Umbilical cord (tissue), 2 donors: ENCODE data around the gene TRIM4. TPM values are rescaled to one million over a fixed set of nuclear protein-coding genes. Genes with fewer than 3 reads are reported as not detected.
"Not testable (repeated sequence)": the region's sequence is repeated elsewhere in the genome, so short reads cannot be mapped to it uniquely, and the experiment has no call there.

Experiments used
- DNase-seq: peaks from one replicate; pipeline ENCODE4 v3.0.0-alpha.2; 2015; ENCODE audit warnings: low spot score
- total RNA-seq: library from RNA; depleted of rRNA; stranded (reverse); fragments of >200 nt; gene quantifications from one replicate; pipeline ENCODE4 v1.2.3, GENCODE V29; 2014; ENCODE audit warnings: low replicate concordance; ENCODE audit not compliant: insufficient read depth

Gene TRIM4
- total RNA-seq, 1 donor from 2014 or later, result 24.6 TPM

DNA sequence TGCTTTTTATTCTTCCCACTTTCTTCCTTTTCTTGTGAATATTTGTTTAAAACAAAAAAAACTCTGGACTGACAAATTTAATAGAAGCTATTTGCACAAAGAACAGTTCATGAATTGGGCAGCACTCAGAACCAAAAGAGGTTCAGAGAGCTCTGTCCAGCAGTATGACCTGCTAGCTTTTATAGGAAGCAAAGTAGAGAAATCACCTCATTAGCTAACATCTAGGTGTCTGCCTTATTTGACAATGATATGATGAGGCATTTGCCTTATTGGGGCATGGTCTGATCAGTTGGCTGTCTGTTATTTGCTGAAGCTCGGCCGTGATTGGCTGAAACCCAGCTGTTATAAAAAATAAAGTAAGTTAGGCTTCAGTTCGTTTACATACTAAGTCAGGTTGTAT lies 819 bp upstream of the TRIM4 start:
- no peak for DNase-seq

DNA sequence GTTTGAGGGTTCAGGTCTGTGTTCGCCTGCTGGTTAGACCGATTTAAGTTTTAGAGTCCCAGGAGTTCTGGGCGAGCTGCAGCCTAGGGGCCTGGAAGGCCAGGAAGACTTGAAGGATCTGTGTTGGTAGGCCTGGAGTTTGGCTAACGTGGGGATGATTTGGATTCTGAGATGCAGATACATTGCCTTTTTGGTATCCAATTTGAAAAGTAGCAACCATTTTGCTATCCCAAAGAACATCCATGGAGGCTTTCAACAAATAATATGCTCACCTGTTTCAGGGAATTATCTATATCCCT lies 433 bp upstream of the TRIM4 start:
- no peak for DNase-seq

DNA sequence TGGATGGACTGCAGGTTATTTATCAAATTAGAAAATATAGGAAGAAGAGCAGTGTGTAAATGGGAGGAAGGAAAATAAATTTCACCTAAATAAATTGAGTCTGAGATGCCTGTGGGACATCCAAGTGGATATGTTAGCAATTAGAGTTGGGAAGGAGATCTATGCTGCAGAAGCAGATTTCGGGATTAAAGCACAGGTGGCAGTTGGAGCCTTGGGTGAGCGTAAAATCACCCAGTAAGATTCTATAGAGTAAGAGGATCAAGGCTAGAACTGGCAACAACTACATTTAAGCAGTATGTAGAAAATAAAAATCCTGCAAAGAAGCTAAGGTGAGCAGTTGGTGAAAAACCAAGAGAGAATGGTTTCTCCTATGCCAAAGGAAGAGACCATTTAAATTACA lies 8.4 kb downstream of the TRIM4 start:
- DNase-seq, result no peak

DNA sequence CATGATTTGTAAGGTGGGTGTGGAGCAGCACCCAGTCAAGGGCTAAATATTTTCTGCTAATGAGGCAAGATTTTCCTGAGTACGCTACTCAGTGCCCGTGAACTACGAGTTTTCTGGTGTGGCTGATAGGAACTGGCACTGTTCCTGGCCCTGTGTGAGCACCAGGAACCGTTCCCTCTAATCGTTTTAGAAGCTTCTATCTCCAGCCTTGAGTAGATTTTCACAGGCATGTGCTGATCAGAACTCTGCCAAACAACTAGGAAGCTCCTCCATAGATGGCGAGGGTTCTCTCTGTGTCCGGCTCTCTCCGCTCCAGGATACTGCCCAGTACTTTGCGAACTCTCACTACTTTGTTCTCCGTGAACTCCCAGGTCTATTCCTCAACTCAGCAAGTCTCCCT lies 17.7 kb downstream of the TRIM4 start:
- no peak for DNase-seq

DNA sequence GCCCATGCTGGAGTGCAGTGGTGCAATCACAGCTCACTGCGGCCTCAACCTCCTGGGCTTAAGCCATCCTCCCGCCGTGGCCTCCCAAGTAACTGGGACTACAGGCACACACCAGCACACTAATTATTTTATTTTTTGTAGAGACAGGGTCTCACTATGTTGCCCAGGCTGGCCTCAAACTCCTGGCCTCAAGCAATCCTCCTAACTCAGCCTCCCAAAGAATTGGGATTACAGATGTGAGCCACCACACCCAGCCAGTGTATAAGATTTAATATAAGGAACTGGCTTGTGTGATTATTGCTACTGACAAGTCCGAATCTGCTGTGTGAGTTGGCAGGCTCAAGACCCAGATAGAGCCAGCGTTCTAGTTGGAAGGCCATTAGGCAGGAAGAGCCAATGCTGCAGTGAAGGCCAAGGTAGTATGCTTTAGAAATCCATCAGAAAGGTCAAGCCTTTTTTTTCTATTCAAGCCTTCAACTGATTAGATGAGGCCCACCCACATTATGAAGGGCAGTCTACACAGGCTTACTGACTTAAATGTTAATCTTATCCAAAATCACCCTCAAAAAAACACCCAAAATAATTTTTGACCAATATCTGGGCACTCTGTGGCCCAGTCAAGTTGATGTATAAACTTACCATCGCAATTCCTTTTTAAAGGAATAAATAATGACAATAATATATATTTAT lies 19.4 kb downstream of the TRIM4 start:
- no peak for DNase-seq

DNA sequence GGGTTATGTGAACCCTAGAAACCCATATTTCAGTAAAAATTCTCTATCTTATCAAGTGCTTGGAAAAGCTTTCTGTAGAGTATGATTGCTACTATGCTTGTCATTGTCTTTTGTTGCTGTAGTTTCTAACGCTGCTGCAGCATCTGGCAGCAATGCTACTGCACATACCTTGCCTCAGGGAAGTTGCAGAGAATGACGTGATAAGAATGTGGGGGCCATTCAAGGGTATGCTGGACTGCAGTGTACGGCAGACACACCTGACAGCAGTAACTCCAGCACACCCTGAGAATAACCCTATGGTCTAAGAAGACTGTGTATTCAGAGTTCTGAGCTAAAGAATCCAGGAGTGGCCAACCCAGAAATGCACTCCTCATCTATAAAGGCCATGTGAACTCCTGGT lies 20.5 kb downstream of the TRIM4 start:
- peak; percentile 68 for DNase-seq

DNA sequence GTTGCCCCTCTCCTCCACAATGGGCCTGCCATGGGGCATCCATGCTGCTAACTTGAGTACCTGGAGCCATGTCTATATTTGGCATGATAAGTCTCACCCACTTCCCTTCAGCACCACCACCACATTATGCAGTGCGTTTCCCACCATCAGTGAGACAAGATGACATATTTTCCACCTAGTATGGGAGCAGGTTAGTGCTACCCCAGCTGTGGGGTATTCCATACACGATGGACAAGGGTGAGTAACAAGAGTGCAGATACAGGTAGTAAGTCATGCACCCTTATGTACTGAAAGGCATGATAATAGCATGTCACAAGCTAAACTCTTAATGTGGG lies 21.3 kb downstream of the TRIM4 start:
- DNase-seq, result no peak

DNA sequence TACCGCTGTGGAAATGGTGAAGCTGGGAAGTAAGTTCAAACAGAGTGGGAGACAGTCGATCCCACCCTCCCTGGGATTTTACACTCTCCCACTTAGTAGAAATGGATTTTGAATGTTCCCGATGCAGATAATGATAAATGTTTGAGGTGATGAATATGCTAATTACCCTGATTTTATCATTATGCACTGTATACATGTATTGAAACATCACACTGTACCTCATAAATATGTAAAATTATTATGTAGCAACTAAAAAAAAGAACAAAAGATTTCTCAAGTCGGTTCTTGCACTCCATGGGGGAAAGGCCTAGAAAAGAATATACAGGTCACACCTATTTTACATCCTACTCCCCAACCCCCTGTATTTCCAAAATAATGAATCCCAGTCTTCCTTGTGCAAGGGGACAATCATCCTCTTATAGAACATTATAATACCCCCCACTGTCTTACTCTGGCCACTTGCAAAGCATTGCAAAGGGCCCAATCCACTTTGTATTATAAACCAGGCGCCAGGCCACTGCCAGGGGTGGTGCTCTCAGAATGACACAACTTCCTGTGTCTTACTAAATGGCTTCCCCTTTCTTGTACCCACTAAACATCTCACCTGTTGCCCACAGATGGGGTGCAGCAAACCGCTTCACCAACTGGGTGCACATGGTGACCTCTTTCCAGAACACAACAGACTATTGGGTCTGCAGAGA lies 21.9 kb downstream of the TRIM4 start:
- no peak for DNase-seq

DNA sequence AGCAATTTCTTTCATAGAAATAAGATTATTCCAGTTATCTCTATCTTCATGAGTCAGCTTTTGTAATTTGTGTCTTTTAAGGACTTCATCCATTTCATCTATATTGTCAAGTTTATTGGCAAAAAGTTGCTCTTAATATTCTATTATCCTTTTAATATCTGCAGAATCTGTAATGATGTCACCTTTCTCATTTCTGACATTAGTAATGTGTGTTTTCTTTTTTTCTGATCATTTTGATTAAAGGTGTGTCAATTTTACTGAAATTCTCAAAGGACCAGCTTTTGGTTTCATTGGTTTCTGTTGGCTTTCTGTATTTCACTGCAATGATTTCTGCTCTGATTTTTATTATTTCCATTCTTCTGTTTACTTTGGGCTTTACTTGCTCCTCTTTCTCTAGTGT lies 24.6 kb downstream of the TRIM4 start:
- DNase-seq, result no peak

DNA sequence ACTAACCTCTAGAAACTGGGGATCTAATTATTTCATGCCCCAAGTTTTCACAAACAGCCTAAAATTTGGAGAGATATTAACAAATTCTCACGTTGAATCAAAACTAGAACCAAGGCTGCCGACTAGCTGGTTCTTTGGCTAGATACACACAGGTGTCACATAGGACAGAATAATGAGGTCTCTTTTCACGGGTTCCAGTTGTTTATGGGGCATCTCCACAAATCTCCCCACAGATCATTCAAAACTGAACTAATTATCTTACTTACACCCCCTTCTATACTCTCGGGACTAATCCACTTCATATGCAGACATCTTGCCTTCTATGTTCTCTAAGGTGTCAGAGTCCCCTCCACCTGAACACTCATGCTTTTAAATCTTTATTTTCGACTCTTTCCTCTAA lies 26.1 kb downstream of the TRIM4 start:
- no peak for DNase-seq

DNA sequence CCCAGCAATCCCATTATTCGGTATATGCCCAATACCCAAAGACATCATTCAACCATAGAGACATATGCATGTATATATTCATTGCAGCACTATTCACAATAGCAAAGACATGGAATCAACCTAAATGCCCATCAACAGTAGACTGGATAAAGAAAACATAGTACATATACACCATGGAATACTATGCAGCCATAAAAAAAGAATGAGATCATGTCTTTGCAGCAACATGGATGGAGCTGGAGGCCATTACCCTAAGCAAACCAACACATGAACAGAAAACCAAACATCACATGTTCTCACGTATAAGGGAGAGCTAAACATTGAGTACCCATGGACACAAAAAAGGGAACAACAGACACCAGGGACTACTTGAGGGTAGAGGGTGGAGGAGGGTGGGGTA lies 29.0 kb downstream of the TRIM4 start:
- not testable (repeated sequence) for DNase-seq

DNA sequence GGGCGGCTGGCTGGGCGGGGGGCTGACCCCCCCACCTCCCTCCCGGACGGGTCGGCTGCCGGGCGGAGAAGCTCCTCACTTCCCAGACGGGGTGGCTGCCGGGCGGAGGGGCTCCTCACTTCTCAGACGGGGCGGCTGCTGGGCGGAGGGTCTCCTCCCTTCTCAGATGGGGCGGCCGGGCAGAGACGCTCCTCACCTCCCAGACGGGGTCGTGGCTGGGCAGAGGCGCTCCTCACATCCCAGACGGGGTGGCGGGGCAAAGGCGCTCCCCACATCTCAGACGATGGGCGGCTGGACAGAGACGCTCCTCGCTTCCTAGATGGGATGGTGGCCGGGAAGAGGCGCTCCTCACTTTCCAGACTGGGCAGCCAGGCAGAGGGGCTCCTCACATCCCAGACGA lies 31.0 kb downstream of the TRIM4 start:
- DNase-seq, result not testable (repeated sequence)

DNA sequence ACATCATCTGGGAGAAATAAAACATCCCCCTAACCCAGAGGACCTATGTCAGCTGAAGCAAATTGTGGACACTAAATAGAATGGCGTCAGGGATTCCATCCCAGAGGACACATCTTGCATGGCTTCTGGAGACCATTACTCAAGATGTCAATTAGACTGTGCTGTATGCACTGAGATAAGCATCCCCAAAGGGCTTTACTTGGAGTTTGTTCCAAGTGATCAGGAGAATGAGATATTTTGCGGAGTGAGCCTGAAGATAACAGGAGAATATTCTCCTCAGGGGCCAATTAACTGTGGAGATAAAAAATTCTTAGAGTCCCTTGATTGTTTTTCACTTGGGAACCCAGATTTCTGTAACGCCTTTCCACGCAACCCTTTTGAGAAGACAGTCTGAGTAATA lies 38.0 kb downstream of the TRIM4 start:
- no peak for DNase-seq

DNA sequence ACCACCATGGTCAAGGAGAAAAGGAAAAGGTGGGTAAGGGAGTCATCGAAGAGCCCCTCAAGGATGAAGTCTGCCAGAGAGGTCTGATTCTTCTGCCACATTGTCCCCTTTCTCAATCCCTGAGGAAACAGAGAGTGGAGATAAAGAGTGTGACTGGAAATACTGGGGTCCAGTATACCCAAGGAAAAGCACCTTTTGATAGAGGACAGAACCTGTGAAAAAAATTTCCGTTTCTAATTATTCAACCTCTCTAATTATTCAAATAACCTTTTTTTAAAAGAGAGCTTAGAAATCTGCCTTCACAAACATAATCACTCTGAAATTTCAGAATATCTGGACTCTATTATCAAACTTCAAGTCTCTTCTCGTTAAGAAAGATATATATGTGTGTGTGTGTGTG lies 42.4 kb downstream of the TRIM4 start, which contains the start of gene OR2AE1:
OR2AE1 (minus strand) TSS at position 101 of the 400 bp plus-strand sequence; CDS start at position 101, 0 bp downstream.
- no peak for DNase-seq

DNA sequence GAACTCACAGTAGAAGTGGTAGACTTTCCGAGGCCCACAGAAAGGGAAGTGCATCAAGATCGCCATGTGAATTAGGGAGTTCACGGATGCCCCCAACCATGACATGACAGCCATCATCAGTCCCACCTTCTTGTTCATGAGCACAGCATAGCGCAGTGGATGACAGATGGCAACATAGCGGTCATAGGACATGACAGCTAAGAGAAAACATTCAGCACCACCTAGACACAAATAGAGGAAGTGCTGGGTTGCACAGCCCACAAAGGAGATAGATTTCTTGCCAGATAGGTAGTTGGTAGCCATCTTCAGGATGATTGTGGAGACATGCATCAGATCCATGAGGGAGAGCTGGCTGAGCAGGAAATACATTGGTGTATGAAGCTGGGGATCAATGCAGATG lies 42.8 kb downstream of the TRIM4 start:
- no peak for DNase-seq

DNA sequence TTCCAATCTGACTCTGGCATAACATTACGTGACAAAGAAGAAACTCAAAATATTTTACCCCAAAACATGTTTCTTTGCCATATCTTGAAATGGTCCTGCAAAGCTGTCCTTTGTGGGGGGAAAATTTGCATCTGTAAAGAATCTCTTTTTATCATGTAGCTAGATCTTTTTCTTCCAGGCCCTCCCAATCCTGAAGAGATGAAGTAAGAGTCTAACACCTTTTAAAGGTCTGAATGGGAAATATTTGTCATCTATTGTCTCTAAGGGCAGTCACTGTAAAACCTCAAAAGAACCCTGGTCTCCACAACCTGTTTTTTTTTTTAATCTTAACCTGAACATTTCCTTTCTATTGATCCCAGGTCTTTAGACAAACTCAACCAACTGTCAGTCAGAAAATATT lies 51.1 kb downstream of the TRIM4 start:
- no peak for DNase-seq

DNA sequence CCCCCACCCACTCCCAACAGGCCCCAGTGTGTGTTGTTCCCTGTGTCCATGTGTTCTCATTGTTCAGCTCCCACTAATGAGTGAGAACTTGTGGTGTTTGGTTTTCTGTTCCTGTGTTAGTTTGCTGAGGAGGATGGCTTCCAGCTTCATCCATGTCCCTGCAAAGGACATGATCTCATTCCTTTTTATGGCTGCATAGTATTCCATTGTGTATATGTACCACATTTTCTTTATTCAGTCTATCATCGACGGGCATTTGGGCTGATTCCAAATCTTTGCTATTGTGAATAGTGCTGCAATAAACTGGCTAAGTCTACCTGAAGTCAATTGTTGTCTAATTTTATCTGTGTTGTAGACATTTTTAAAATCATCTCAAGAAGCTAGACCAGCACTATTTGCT lies 51.9 kb downstream of the TRIM4 start:
- DNase-seq, result not testable (repeated sequence)

DNA sequence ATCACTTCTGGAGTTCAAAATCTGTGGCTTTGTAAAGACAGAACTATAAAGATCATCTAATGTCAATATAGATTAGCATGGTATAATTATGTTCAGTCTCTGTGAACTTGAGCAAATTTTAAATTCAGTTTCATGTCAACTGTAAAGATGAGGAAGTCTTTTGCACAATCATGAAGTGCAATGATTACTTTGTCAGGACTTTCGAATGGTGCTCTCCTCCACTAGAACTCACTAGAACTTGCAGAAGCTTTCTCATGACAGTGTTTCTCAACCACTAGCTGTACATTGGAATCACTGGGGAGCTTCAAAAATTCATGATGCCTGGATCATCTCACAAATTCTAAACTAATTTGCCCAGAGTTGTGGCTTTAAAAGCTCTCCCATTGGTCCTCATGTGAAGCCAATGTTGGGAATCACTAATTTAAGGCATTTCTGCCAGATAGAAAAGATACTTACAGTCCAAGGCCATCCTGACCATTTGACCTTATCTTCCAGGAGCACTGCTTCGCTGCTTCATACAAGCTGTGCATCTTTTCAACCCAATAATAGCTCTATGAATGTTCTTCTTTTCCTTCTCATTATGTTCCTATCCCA lies 55.4 kb downstream of the TRIM4 start:
- DNase-seq, result no peak

DNA sequence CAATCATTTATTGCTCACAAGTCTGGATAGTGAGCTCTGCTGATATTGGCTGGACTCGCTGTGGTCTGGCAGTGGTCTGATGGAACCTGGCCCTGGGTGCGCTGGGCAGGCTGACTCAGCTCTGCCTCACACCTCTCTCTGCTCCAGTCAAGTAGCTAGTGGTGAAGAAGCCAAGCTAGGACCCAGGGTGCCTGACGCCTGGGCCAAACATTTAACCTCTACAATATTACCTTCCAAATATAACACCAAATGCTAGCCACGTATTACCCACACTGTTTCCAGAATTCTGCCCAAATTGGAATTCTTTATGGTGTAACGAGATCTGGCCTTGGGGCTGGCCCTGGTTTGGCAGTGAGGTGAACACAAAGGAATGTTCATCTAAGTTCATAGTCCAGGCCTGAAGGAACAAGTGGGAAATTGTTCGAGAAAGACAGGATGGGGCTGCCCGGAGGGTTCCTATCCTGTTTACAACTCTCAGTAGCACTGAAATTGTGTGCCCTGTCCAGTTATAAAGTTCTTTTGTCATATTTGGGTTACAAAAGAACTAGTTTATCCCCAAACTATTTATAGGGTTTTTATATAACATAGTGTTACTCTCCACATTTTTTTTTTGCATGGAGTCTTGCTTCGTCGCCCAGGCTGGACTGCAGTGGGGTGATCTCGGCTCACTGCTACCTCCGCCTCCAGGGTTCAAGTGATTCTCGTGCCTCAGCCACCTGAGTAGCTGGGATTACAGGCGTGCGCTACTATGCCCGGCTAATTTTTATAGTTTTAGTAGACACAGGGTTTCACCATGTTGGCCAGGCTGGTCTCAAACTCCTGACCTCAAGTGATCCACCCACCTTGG lies 58.8 kb downstream of the TRIM4 start:
- DNase-seq, result no peak

DNA sequence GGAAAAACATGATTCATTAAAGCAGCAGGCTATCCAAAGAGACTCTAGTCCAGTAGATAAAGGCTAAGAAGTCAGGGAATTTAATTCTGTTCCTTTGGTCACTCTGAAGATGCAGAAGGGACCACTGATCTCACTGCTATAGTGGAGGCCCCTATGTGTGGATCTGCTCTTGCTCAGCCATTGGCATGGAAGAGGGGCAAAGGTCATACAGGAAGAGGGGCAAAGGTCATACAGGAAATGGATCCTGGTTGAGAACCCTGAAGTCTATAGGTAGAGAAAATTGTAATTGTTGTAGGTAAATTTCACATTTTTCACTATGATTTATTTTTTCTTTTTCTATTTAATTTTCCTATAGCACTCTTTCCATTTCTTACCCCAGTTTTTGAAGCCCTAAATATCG lies 64.1 kb downstream of the TRIM4 start:
- DNase-seq, result no peak

DNA sequence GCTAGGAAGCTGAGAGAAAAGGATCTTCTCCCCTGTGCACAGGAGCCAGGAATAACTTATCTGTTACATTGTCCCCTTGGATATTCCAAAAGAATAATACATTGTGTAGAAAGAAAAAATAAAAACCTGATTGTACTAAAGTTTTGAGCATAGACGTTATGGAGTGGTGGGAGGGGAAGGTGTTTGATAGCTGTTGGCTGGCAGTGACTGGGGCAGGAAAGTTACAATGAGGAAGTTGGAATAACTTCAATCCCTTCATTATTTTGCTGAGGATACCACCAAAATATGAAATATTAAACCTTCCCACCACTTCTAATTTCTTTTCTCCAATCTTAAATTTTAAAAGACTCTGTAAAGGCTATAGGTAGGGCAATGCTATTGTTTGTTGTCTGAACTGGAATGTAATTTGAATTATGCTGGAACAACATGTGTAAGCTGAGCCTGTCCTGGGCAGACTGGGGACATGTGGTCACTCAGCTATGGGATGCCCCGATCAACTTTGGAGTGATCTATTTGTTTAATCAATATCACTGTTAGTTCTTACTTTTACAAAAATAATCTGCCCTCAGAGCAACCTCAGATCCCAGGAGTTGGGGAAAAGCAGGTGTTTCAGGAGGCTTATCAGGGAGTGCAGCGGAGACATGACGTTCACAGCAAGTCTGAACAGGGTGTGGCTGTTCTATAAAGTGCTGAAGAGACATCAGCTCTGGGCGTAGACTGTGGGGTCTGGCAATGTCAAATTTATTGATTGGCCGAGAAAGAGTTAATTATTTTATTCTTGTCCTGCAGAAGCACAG lies 70.7 kb downstream of the TRIM4 start:
- DNase-seq, result no peak

DNA sequence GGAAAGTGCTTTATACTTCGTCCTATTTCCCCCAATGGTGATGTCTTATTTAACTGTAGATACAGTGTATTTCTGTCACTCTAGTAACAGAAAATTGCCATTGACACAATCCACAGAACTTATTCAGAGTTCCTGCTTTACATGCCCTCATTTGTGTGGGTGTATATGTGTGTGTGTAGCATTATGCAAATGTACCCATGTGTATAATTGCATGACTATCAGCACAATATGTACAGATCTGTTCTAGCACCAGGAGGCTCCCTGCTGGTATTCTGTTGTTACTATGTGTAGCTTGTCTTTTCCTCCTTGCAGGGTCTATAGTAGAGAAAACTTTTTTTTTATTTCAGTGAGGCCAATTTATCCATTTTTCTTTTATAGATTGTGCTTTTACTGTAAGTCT lies 75.0 kb downstream of the TRIM4 start:
- no peak for DNase-seq
